Gastroesophageal sphincter (tissue), 4 donors: ENCODE results near the gene AFF3. TPM values are rescaled to one million over a fixed set of nuclear protein-coding genes. Genes with fewer than 3 reads are reported as not detected.

Source experiments
- ATAC-seq: fragments of 150-250 bp; one replicate; pipeline ENCODE4 v1.9.1; 2016; ENCODE audit warnings: mild to moderate bottlenecking, moderate library complexity
- H3K27ac ChIP-seq, 4 donors: fragments of 200-600 bp; sonication (generic) in 3 of 4; 1 replicate in 3 of 4; 2 replicates in 1 of 4; pipeline ENCODE4 v1.5.1; 2016 to 2019
- H3K27me3 ChIP-seq: fragments of 200-600 bp; sonication (generic); one replicate; pipeline ENCODE4 v1.5.1; 2019
- H3K36me3 ChIP-seq, 2 donors: fragments of 200-600 bp; sonication (generic); one replicate each; pipeline ENCODE4 v1.5.1; 2019; ENCODE audit warnings: control low read depth in 1 of 2
- H3K4me1 ChIP-seq, 3 donors: fragments of 200-600 bp; sonication (generic); 1 replicate in 2 of 3; 2 replicates in 1 of 3; pipeline ENCODE4 v1.5.1; 2016 to 2019; ENCODE audit warnings: control low read depth in 2 of 3
- H3K4me3 ChIP-seq, 2 donors: fragments of 200-600 bp; sonication (generic); one replicate each; pipeline ENCODE4 v1.5.1; 2019; ENCODE audit warnings: mild to moderate bottlenecking in 1 of 2, moderate library complexity in 1 of 2
- H3K9me3 ChIP-seq, 3 donors: fragments of 200-600 bp; sonication (generic); one replicate each; pipeline ENCODE4 v1.5.1; 2017 to 2019; ENCODE audit warnings: control low read depth in 2 of 3
- CTCF ChIP-seq, 4 experiments: fragments of 200-600 bp in 2 of 4; fragments of 450-650 bp in 2 of 4; sonication (generic) in 1 of 4; IDR thresholded peaks; one replicate each; pipeline ENCODE4 v1.5.1; 2017 to 2019; ENCODE audit warnings: antibody characterized with exemption in 4 of 4, mild to moderate bottlenecking in 2 of 4, moderate library complexity in 2 of 4
- EP300 ChIP-seq: sonication (generic); formaldehyde crosslinking; IDR thresholded peaks from one replicate; pipeline ENCODE4 v1.6.1; 2017; ENCODE audit warnings: antibody characterized with exemption, mild to moderate bottlenecking
- POLR2A ChIP-seq, 2 donors: fragments of 450-650 bp; IDR thresholded peaks; one replicate each; pipeline ENCODE4 v1.6.1; 2017; ENCODE audit warnings: antibody characterized with exemption in 2 of 2, mild to moderate bottlenecking in 2 of 2, moderate library complexity in 1 of 2
- POLR2AphosphoS5 ChIP-seq: sonication (generic); formaldehyde crosslinking; IDR thresholded peaks from one replicate; pipeline ENCODE4 v1.6.1; 2017; ENCODE audit warnings: antibody characterized with exemption
- WGBS, 2 donors: methylation state at CpG; one replicate each; pipeline ENCODE4 v1.1.5; 2018; ENCODE audit warnings: low coverage in 1 of 2; 5-methylcytosine and 5-hydroxymethylcytosine counted together
- total RNA-seq, 4 donors: library from RNA; depleted of rRNA; stranded (reverse); fragments of >200 nt; gene quantifications; one replicate each; pipeline ENCODE4 v1.1.0, GENCODE V29; 2016

AFF3 gene
- total RNA-seq, 4 donors from 2014 or later, result 15.4 to 74.8 (median 37.7) TPM

- H3K9me3 ChIP-seq, result no peaks in the 10 kb centered on the region
- 37 to 59% methylated on average over 7 to 10 of the region's 19 CpGs for WGBS, 2 donors
- peak overlapping the region in 3 of 4 donors; percentile 3 to 65 (median 32) for H3K27ac ChIP-seq
- no peak overlapping the region for H3K4me3 ChIP-seq
- ATAC-seq, result peak; percentile 73
- H3K36me3 ChIP-seq, result no peaks in the 10 kb centered on the region
- H3K4me1 ChIP-seq, result peaks cover 0 to 32% (median 4%) of the 10 kb centered on the region in 3 donors
- H3K27me3 ChIP-seq, result no peaks in the 10 kb centered on the region
- TF ChIP-seq POLR2AphosphoS5, result peak; percentile 27
- no peak for TF ChIP-seq EP300
- no peak for TF ChIP-seq CTCF (IDR thresholded peaks at IDR 0.05)
These were observed 506.0 kb downstream of the AFF3 start for GRCh38 chr2:99636144-99637034.

GRCh38 chr2:99635710-99636109 lies 506.7 kb downstream of the AFF3 start:
- ATAC-seq, result no peak
- WGBS, 2 donors, result 57% methylated on average over 2 of the region's 4 CpGs; no CpG with 5 or more reads in 1 of the 2 donors

DNA sequence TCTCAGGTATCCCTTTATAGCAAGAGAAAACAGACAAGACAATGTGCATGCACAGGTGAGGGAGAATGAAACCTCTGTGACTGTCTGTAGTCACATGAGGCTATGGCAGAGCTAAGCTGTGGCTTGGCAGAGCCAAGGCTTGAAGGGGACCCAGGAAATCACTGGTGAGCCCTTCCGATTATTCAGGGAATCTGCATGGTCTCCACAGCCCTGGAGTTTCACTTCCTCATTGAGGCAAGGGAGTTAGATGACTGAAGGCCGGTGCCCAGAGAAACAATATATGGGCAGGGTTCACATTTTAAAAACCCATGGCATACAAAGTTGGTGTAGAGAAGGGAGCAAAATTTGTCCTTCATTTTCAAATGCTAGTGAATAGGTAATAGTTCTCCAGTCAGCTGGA lies 508.2 kb downstream of the AFF3 start:
- H3K27ac ChIP-seq, result no peak overlapping the region
- no peak for ATAC-seq

More at GRCh38 chr2:99635710-99636109, 506.7 kb downstream of the AFF3 start:
- no peaks in the 10 kb centered on the region for H3K36me3 ChIP-seq
- peak overlapping the region in 2 of 4 donors; percentile 32 to 65 for H3K27ac ChIP-seq
- no peak overlapping the region for H3K4me3 ChIP-seq
- no peaks in the 10 kb centered on the region for H3K27me3 ChIP-seq
- TF ChIP-seq CTCF (IDR thresholded peaks at IDR 0.05), result no peak
- H3K4me1 ChIP-seq, result peaks cover 0 to 25% (median 4%) of the 10 kb centered on the region in 3 donors
- H3K9me3 ChIP-seq, result no peaks in the 10 kb centered on the region

GRCh38 chr2:99631700-99632099 lies 510.7 kb downstream of the AFF3 start:
- Histone ChIP-seq H3K9me3 (no peaks in the 10 kb centered on the region), H3K36me3 (no peaks in the 10 kb centered on the region), H3K4me1 (peaks cover 0 to 13% (median 2%) of the 10 kb centered on the region in 3 donors), H3K4me3 (no peak overlapping the region), H3K27ac (no peak overlapping the region), H3K27me3 (no peaks in the 10 kb centered on the region)
- ATAC-seq, result no peak
- WGBS, 2 donors, result 46 to 71% methylated on average over 1 of the region's 3 CpGs
- TF ChIP-seq CTCF (IDR thresholded peaks at IDR 0.05), result no peak
- no peak for TF ChIP-seq EP300
- no peak for TF ChIP-seq POLR2AphosphoS5
- TF ChIP-seq POLR2A (IDR thresholded peaks at IDR 0.05), result no peak

More for the DNA sequence above, 508.2 kb downstream of the AFF3 start:
- Histone ChIP-seq H3K9me3 (no peaks in the 10 kb centered on the region), H3K4me3 (no peak overlapping the region), H3K27me3 (no peaks in the 10 kb centered on the region), H3K36me3 (no peaks in the 10 kb centered on the region), H3K4me1 (peaks cover 0 to 22% (median 4%) of the 10 kb centered on the region in 3 donors)
- TF ChIP-seq POLR2A (IDR thresholded peaks at IDR 0.05) (no peak), POLR2AphosphoS5 (no peak), EP300 (no peak), CTCF (IDR thresholded peaks at IDR 0.05) (no peak)
- WGBS, 2 donors, result 95 to 100% methylated on average over 1 to 2 of the region's 2 CpGs

DNA sequence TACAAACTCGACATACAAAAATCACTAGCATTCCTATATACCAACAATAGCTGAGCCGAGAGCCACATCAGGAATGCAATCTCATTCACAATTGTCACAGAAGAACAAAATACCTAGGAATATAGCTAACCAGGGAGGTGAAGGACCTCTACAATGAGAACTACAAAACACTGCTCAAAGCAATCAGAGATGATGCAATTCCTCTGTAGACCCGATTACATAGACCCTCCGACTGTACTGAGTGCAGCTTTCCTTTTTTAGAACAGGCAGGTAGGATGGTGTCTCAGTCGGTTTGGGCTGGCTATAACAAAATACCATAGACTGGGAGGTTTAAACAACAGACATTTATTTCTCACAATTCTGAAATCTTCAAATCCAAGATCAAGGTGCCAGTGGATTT lies 513.1 kb downstream of the AFF3 start:
- ATAC-seq, result no peak
- WGBS, 2 donors, result 94 to 96% methylated on average over 3 to 5 of the region's 5 CpGs
- TF ChIP-seq CTCF (IDR thresholded peaks at IDR 0.05) (no peak), POLR2AphosphoS5 (no peak)

More for the DNA sequence above, 513.1 kb downstream of the AFF3 start:
- Histone ChIP-seq H3K36me3 (no peaks in the 10 kb centered on the region), H3K9me3 (no peaks in the 10 kb centered on the region), H3K27me3 (no peaks in the 10 kb centered on the region), H3K27ac (no peak overlapping the region), H3K4me1 (peaks cover 0 to 19% (median 0%) of the 10 kb centered on the region in 3 donors), H3K4me3 (no peak overlapping the region)
